BE2C (cell line): ENCODE data around the gene CLASP1.

Experiments
- DNase-seq: peaks from one replicate; pipeline ENCODE4 v3.0.0-alpha.2; 2020
- H3K27me3 ChIP-seq: fragments of 250-450 bp; sonication (Bioruptor Pico); 2 replicates; pipeline ENCODE4 v1.5.1; 2020; ENCODE audit warnings: mild to moderate bottlenecking
- H3K36me3 ChIP-seq: fragments of 250-450 bp; sonication (Bioruptor Pico); 2 replicates; pipeline ENCODE4 v1.5.1; 2020; ENCODE audit warnings: mild to moderate bottlenecking
- H3K4me1 ChIP-seq: fragments of 250-450 bp; sonication (Bioruptor Pico); 2 replicates; pipeline ENCODE4 v1.5.1; 2020
- H3K4me3 ChIP-seq: 2 replicates; pipeline ENCODE4 v1.5.1; 2011; ENCODE audit warnings: low read depth, low read length
- H3K9me3 ChIP-seq: fragments of 250-450 bp; sonication (Bioruptor Pico); 2 replicates; pipeline ENCODE4 v1.5.1; 2020
- TF ChIP-seq, protein P1 (sequence below): IDR thresholded peaks from 2 replicates; pipeline ENCODE4 v1.5.1; 2012; ENCODE audit warnings: mild to moderate bottlenecking, low read depth, low read length

CLASP1 gene

GRCh38 chr2:121519732-121520640, 129.3 kb downstream of the CLASP1 start:
- no peaks in the 10 kb centered on the region for H3K4me1 ChIP-seq

GRCh38 chr2:121519153-121519552, 130.1 kb downstream of the CLASP1 start:
- TF ChIP-seq, protein P1, sequence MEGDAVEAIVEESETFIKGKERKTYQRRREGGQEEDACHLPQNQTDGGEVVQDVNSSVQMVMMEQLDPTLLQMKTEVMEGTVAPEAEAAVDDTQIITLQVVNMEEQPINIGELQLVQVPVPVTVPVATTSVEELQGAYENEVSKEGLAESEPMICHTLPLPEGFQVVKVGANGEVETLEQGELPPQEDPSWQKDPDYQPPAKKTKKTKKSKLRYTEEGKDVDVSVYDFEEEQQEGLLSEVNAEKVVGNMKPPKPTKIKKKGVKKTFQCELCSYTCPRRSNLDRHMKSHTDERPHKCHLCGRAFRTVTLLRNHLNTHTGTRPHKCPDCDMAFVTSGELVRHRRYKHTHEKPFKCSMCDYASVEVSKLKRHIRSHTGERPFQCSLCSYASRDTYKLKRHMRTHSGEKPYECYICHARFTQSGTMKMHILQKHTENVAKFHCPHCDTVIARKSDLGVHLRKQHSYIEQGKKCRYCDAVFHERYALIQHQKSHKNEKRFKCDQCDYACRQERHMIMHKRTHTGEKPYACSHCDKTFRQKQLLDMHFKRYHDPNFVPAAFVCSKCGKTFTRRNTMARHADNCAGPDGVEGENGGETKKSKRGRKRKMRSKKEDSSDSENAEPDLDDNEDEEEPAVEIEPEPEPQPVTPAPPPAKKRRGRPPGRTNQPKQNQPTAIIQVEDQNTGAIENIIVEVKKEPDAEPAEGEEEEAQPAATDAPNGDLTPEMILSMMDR: no peak
- DNase-seq: no peak

More at GRCh38 chr2:121519732-121520640, 129.3 kb downstream of the CLASP1 start:
- H3K36me3 ChIP-seq: no peaks in the 10 kb centered on the region; the same call in 1 of the 2 replicates
- no peak overlapping the region for H3K4me3 ChIP-seq
- TF ChIP-seq, protein P1: no peak
- H3K27me3 ChIP-seq: no peaks in the 10 kb centered on the region
- H3K9me3 ChIP-seq: no peaks in the 10 kb centered on the region
- no peak for DNase-seq

DNA sequence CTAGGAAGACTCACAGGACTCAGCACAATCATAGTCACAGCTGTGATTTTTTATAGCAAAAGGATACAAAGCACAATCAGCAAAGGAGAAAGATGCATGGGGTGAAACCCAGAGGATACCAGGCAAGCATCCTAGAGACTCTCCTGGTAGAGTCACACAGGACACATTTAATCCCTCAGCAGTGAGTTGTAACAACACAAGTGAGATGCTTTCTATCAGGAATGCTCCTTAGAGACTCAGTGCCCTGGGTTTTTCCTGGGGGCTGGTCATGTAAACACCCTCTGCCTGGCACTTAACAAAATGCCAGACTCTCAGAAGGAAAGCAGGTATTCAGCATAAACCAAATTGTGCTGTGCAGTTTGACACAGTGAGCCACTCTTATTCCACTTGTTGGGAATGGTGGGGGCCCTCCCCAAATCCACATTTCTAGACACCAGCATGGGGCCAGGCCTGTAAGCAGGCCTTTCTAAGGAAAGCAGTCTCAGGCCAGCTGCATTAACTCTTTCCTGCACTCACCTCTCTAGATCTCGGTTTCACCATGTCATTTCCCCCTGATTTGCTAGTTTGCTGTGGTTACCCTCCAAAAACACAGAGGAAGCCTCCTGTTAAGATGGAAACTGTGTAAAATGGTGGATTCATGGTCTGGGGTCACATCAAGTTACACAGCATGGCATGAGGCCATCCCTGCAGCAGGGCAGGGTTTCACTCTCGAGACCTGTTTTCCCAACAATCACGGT, 135.5 kb downstream of the CLASP1 start:
- Histone ChIP-seq H3K9me3 (no peaks in the 10 kb centered on the region), H3K4me3 (no peak overlapping the region), H3K4me1 (no peaks in the 10 kb centered on the region), H3K27me3 (no peaks in the 10 kb centered on the region), H3K36me3 (no peaks in the 10 kb centered on the region)
- DNase-seq: no peak
- TF ChIP-seq, protein P1: no peak

More at GRCh38 chr2:121519153-121519552, 130.1 kb downstream of the CLASP1 start:
- H3K4me1 ChIP-seq: no peaks in the 10 kb centered on the region
- H3K27me3 ChIP-seq: no peaks in the 10 kb centered on the region
- no peaks in the 10 kb centered on the region; the same call in 1 of the 2 replicates for H3K36me3 ChIP-seq
- no peak overlapping the region for H3K4me3 ChIP-seq
- H3K9me3 ChIP-seq: no peaks in the 10 kb centered on the region

GRCh38 chr2:121510857-121511256, 138.4 kb downstream of the CLASP1 start:
- no peak overlapping the region for H3K4me3 ChIP-seq
- no peaks in the 10 kb centered on the region for H3K9me3 ChIP-seq
- no peaks in the 10 kb centered on the region for H3K36me3 ChIP-seq
- TF ChIP-seq, protein P1: no peak
- no peak for DNase-seq
- no peaks in the 10 kb centered on the region for H3K27me3 ChIP-seq
- H3K4me1 ChIP-seq: no peaks in the 10 kb centered on the region

DNA sequence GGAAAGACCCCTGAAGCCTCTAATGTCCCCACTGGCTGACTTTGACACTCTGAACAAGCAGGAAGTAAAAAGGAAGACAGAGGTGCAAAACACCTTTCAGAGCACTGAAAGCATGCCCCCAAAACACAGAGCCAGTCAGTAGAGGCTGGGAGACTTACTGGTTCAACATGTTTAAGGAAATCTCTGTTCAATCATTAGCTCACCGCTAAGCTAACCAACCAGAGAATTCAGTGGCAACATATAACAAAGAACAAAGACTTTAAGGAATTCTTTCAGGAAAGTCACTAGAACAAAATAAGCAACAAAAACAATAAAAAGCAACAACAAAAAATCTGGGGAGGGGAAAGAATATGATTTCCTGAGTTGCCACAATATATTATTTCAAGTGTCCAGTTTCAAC, 142.6 kb downstream of the CLASP1 start:
- no peak for DNase-seq
- Histone ChIP-seq H3K36me3 (peaks cover 3% of the 10 kb centered on the region; the same call in 1 of the 2 replicates), H3K4me1 (no peaks in the 10 kb centered on the region), H3K4me3 (no peak overlapping the region), H3K9me3 (no peaks in the 10 kb centered on the region), H3K27me3 (no peaks in the 10 kb centered on the region)
- TF ChIP-seq, protein P1: no peak
